Ovary (tissue), 3 donors: ENCODE data around the gene HEXD.

Experiments
- CTCF ChIP-seq, 3 donors: fragments of 450-650 bp in 2 of 3; fragments of 200-600 bp in 1 of 3; IDR thresholded peaks; one replicate each; pipeline versions ENCODE4 v1.5.1 to v1.8.0; 2016 to 2022; ENCODE audit warnings: antibody characterized with exemption in 3 of 3, mild to moderate bottlenecking in 1 of 3
- EP300 ChIP-seq: sonication (generic); formaldehyde crosslinking; IDR thresholded peaks from one replicate; pipeline ENCODE4 v1.6.1; 2017; ENCODE audit warnings: antibody characterized with exemption
- POLR2A ChIP-seq: fragments of 450-650 bp; IDR thresholded peaks from one replicate; pipeline ENCODE4 v1.6.1; 2017; ENCODE audit warnings: antibody characterized with exemption, mild to moderate bottlenecking, moderate library complexity
- donor health status: DM: no; HTN: no; CAD: no.

GRCh38 chr17:82385559-82386254 is 32.4 kb upstream of the HEXD start:
- TF ChIP-seq CTCF (IDR thresholded peaks at IDR 0.05) (no peak), POLR2A (no peak), EP300 (no peak)
